Thyroid gland (tissue), 4 donors: ENCODE results near the gene VWDE. TPM values are rescaled to one million over a fixed set of nuclear protein-coding genes. Genes with fewer than 3 reads are reported as not detected.
"Not testable (repeated sequence)": the region's sequence is repeated elsewhere in the genome, so short reads cannot be mapped to it uniquely, and the experiment has no call there.

Experiments used
- DNase-seq, 2 donors: peaks; one replicate each; pipeline ENCODE4 v3.0.0-alpha.2; 2019
- H3K27ac ChIP-seq, 3 donors: fragments of 200-600 bp; sonication (generic); 1 replicate in 2 of 3; 2 replicates in 1 of 3; pipeline ENCODE4 v1.5.1; 2016 to 2019; ENCODE audit warnings: mild to moderate bottlenecking in 1 of 3, moderate library complexity in 1 of 3
- H3K27me3 ChIP-seq: fragments of 200-600 bp; sonication (generic); one replicate; pipeline ENCODE4 v1.5.1; 2019
- H3K36me3 ChIP-seq, 2 donors: fragments of 200-600 bp; sonication (generic); one replicate each; pipeline ENCODE4 v1.5.1; 2016 to 2019
- H3K4me1 ChIP-seq, 2 donors: fragments of 200-600 bp; sonication (generic); one replicate each; pipeline ENCODE4 v1.5.1; 2017 to 2019
- H3K4me3 ChIP-seq, 3 donors: fragments of 200-600 bp; sonication (generic); replicated peaks in 1 of 3; 1 replicate in 2 of 3; 2 replicates in 1 of 3; pipeline ENCODE4 v1.5.1; 2016; ENCODE audit warnings: mild to moderate bottlenecking in 1 of 3
- H3K9me3 ChIP-seq: fragments of 200-600 bp; sonication (generic); one replicate; pipeline ENCODE4 v1.5.1; 2017
- CTCF ChIP-seq, 6 experiments: fragments of 200-600 bp in 3 of 6; fragments of 450-650 bp in 3 of 6; sonication (generic) in 3 of 6; IDR thresholded peaks; one replicate each; pipeline ENCODE4 v1.5.1; 2016 to 2019; ENCODE audit warnings: antibody characterized with exemption in 6 of 6, mild to moderate bottlenecking in 2 of 6, inconsistent platforms in 1 of 6, moderate library complexity in 1 of 6
- POLR2A ChIP-seq, 2 donors: fragments of 450-650 bp; IDR thresholded peaks; one replicate each; pipeline ENCODE4 v1.6.1; 2017; ENCODE audit warnings: antibody characterized with exemption in 2 of 2, mild to moderate bottlenecking in 2 of 2, moderate library complexity in 1 of 2
- WGBS, 2 donors: methylation state at CpG; one replicate each; pipeline ENCODE4 v1.1.5; 2017; 5-methylcytosine and 5-hydroxymethylcytosine counted together
- intact Hi-C: fragments of 100-400 bp; cut with DNase I; formaldehyde crosslinking; loops from one replicate; pipeline ENCODE4 v1.15.1; 2023
- total RNA-seq, 4 donors: library from RNA; depleted of rRNA; stranded (reverse); fragments of >200 nt; gene quantifications; one replicate each; pipeline ENCODE4 v1.2.3, GENCODE V29; 2016

VWDE gene
- total RNA-seq, result 10 to 100 TPM in 2 of 4 donors, 1 to 10 TPM in 2; 2.7 to 15.1 (median 9.7) TPM

- H3K4me1 ChIP-seq, result no peaks in the 10 kb centered on the region
- no peaks in the 10 kb centered on the region for H3K27me3 ChIP-seq
- H3K36me3 ChIP-seq, result no peaks in the 10 kb centered on the region
- H3K4me3 ChIP-seq, result peak within 1 kb of the TSS; percentile 17 to 72 (median 41)
- peak within 1 kb of the TSS in 1 of 3 donors; percentile 64 for H3K27ac ChIP-seq
- TF ChIP-seq POLR2A (IDR thresholded peaks at IDR 0.05) (peak in 1 of 2 donors; percentile 50), CTCF (IDR thresholded peaks at IDR 0.05) (peak in 3 of 6 experiments; percentile 8 to 17 (median 14))
- no peaks in the 10 kb centered on the region for H3K9me3 ChIP-seq
- DNase-seq, result peak; percentile 78 to 81
- intact Hi-C loops, result no loop called here
- 1% methylated on average over 25 to 54 of the region's 54 CpGs for WGBS, 2 donors
Observed at GRCh38 chr7:12403287-12404181, at the start of gene VWDE. Gene VWDE, minus strand, starts transcription at chr7:12403865. Its CDS starts 149 bp downstream, at chr7:12403716.

- DNase-seq, H3K36me3 ChIP-seq, H3K4me1 ChIP-seq, H3K9me3 ChIP-seq, intact Hi-C loops, H3K27me3 ChIP-seq, H3K4me3 ChIP-seq, H3K27ac ChIP-seq: not testable (repeated sequence)
- 89 to 97% methylated on average over 2 of the region's 2 CpGs for WGBS, 2 donors
Observed at GRCh38 chr7:12453136-12453535, 49.5 kb upstream of the VWDE start.

GRCh38 chr7:12450615-12451014 lies 47.0 kb upstream of the VWDE start:
- no peak for DNase-seq
- Histone ChIP-seq H3K4me1 (no peaks in the 10 kb centered on the region), H3K36me3 (no peaks in the 10 kb centered on the region), H3K4me3 (no peak overlapping the region), H3K9me3 (no peaks in the 10 kb centered on the region), H3K27ac (no peak overlapping the region), H3K27me3 (no peaks in the 10 kb centered on the region)
- intact Hi-C loops, result no loop called here
- 59 to 71% methylated on average over 2 of the region's 2 CpGs for WGBS, 2 donors
- TF ChIP-seq CTCF (IDR thresholded peaks at IDR 0.05) (no peak), POLR2A (IDR thresholded peaks at IDR 0.05) (no peak)

- H3K9me3 ChIP-seq, result no peaks in the 10 kb centered on the region
- WGBS, 2 donors, result 86 to 89% methylated on average over 3 of the region's 3 CpGs
- no peak for TF ChIP-seq POLR2A (IDR thresholded peaks at IDR 0.05)
- TF ChIP-seq CTCF (IDR thresholded peaks at IDR 0.05), result no peak
- H3K4me1 ChIP-seq, result no peaks in the 10 kb centered on the region
- intact Hi-C loops, result no loop called here
- H3K36me3 ChIP-seq, result no peaks in the 10 kb centered on the region
- H3K27ac ChIP-seq, result no peak overlapping the region
- DNase-seq, result no peak
- no peaks in the 10 kb centered on the region for H3K27me3 ChIP-seq
- H3K4me3 ChIP-seq, result no peak overlapping the region
Observed at GRCh38 chr7:12444785-12445184, 41.1 kb upstream of the VWDE start.

DNA sequence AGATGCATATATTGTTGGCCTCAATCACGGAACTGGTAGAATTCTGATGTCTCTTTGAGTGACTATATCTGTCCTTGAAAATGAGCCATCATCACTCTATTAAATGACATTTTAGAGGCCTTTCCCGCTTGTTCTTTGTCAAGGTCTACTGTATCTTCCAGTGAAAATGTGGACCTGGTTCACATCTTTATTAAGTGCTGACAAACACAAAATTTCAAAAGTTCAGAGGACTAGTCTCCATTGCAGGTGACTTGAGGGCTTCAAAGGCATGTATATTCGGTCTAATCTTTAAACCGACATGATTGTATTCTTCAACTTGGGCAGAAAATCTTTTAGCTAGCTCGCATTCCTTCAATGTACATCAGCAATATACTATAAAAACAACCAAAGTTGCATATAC lies 36.6 kb upstream of the VWDE start:
- no peaks in the 10 kb centered on the region for H3K9me3 ChIP-seq
- no peaks in the 10 kb centered on the region for H3K27me3 ChIP-seq
- TF ChIP-seq POLR2A (IDR thresholded peaks at IDR 0.05) (no peak), CTCF (IDR thresholded peaks at IDR 0.05) (no peak)
- H3K4me3 ChIP-seq, result no peak overlapping the region
- no peaks in the 10 kb centered on the region for H3K4me1 ChIP-seq
- no peaks in the 10 kb centered on the region for H3K36me3 ChIP-seq
- H3K27ac ChIP-seq, result no peak overlapping the region
- intact Hi-C loops, result no loop called here
- no peak for DNase-seq
- WGBS, 2 donors, result 84 to 93% methylated on average over 5 of the region's 5 CpGs
